ENCODE measurements around the gene KRTAP2-4. TPM values are rescaled to one million over a fixed set of nuclear protein-coding genes. Genes with fewer than 3 reads are reported as not detected.
"Not testable (repeated sequence)": the region's sequence is repeated elsewhere in the genome, so short reads cannot be mapped to it uniquely, and the experiment has no call there.

KRTAP2-4 gene
- total RNA-seq, 1 experiment from 2014 or later, result not detected

DNA sequence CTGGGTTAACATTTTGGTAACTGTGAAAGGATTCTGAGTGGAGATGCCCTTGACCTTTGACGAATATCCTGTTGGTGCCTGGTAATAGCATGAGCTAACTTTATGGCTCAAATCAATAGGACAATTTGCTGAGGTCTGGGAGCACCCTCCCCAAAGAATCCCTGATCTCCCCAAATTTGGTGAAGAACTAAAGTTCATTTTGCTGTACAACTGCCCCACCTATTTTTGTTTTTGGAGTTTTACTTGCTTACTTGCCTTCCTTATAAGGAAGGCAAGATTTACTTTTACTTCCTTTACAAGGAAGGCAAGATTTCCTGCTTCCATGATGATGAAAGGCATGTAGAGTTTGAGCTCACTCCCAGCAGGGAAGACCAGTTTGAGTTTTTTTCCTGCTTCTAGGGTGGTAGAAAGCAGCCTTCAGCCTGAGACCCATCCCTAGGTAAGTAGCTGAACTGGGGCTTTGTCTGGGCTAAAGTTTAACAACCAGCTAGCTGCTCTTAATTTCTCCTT lies 42.3 kb upstream of the KRTAP2-4 start:
- H3K4me1 Mint-ChIP-seq, result peaks cover 37 to 40% of the 10 kb centered on the region in 2 experiments
- no peak overlapping the region for H3K4me2 ChIP-seq (ENCODE audit: insufficient read depth, insufficient read length, low read length)
- no CpG with 5 or more reads among the region's 1 CpG for WGBS (ENCODE audit: extremely low coverage, insufficient read length, low lambda C conversion rate)

GRCh38 chr17:41105347-41105746 lies 39.7 kb upstream of the KRTAP2-4 start, which contains the start of gene KRTAP4-9:
TSS of gene KRTAP4-9 (plus strand) at chr17:41105389. CDS start at chr17:41105389, 0 bp downstream.
- not testable (repeated sequence) for H2BK5ac ChIP-seq (ENCODE audit: insufficient read length, low read length); H2BK12ac ChIP-seq (ENCODE audit: insufficient read length, low read depth, low read length); H4K5ac ChIP-seq (ENCODE audit: insufficient read length, low read depth, low read length); H3K27me3 ChIP-seq (ENCODE audit: insufficient read depth, low read length); H3K27me3 Mint-ChIP-seq (ENCODE audit: low read depth); H4K8ac ChIP-seq (replicated peaks; ENCODE audit: insufficient read length, low read depth, low read length); H3K4me1 ChIP-seq (ENCODE audit: insufficient read depth, low read length); H3K14ac ChIP-seq (ENCODE audit: insufficient read depth, low read length); H4K20me1 ChIP-seq (ENCODE audit: control insufficient read depth, insufficient read depth, insufficient read length); H3K23me2 ChIP-seq (ENCODE audit: insufficient read length, low read depth, low read length, poor library complexity, severe bottlenecking); H3K9me3 ChIP-seq (ENCODE audit: control insufficient read depth, low read depth, low read length); H3T11ph ChIP-seq (ENCODE audit: low read length); H3K4ac ChIP-seq (ENCODE audit: low read depth, low read length); H2BK15ac ChIP-seq (ENCODE audit: low read depth, low read length); H3K79me2 ChIP-seq (ENCODE audit: insufficient read depth, low read length); H3K9ac ChIP-seq (ENCODE audit: extremely low read depth, insufficient read length, low read length); H2BK20ac ChIP-seq (ENCODE audit: low read depth, low read length, poor library complexity, severe bottlenecking); H2AFZ ChIP-seq (ENCODE audit: low read length); DNase-seq; H3K18ac ChIP-seq (ENCODE audit: insufficient read length, low read depth, low read length); H3K56ac ChIP-seq (ENCODE audit: insufficient read length, low read depth, low read length); H3K4me3 Mint-ChIP-seq; H2AK5ac ChIP-seq (ENCODE audit: insufficient read length, low read length); H2BK120ac ChIP-seq (ENCODE audit: low read depth, low read length, poor library complexity, severe bottlenecking); H4K91ac ChIP-seq (ENCODE audit: insufficient read length, low read depth, low read length); H3K23ac ChIP-seq (ENCODE audit: insufficient read length, low read depth, low read length); H3K79me1 ChIP-seq (ENCODE audit: insufficient read depth, low read depth, low read length, poor library complexity, severe bottlenecking); H3K27ac ChIP-seq (ENCODE audit: insufficient read length, low read depth, low read length); H3K4me2 ChIP-seq (ENCODE audit: insufficient read depth, insufficient read length, low read length)
- no CpG with 5 or more reads among the region's 10 CpGs for WGBS (ENCODE audit: extremely low coverage, insufficient read length, low lambda C conversion rate)
- H3K4me1 Mint-ChIP-seq, result peaks cover 51% of the 10 kb centered on the region in 2 experiments
- peak within 1 kb of the TSS; percentile 17 to 89 (median 81); a peak in 4 of 7 replicates for H3K27ac Mint-ChIP-seq
- peaks cover 12 to 15% of the 10 kb centered on the region in 2 experiments for H3K9me3 Mint-ChIP-seq
- H3K36me3 Mint-ChIP-seq (ENCODE audit: insufficient read depth in 1 of 3, low read depth in 3 of 3), result peaks cover 9 to 14% (median 11%) of the 10 kb centered on the region in 3 experiments

More for the DNA sequence above, 42.3 kb upstream of the KRTAP2-4 start:
- no peak overlapping the region for H2AK5ac ChIP-seq (ENCODE audit: insufficient read length, low read length)
- no peak for DNase-seq
- H3K79me2 ChIP-seq (ENCODE audit: insufficient read depth, low read length), result no peaks in the 10 kb centered on the region
- no peaks in the 10 kb centered on the region for H3K23me2 ChIP-seq (ENCODE audit: insufficient read length, low read depth, low read length, poor library complexity, severe bottlenecking)
- H3K27ac Mint-ChIP-seq, result peak overlapping the region in 2 of 3 experiments; percentile 69 to 80; a peak in 4 of 7 replicates
- no peak for TF ChIP-seq CTCF (conservative IDR thresholded peaks at IDR 0.05)
- H3K9me3 ChIP-seq (ENCODE audit: control insufficient read depth, low read depth, low read length), result peaks cover 4% of the 10 kb centered on the region
- no peak overlapping the region for H3K27ac ChIP-seq (ENCODE audit: insufficient read length, low read depth, low read length)
- H2AFZ ChIP-seq (ENCODE audit: low read length), result no peak overlapping the region
- H3T11ph ChIP-seq (ENCODE audit: low read length), result no peak overlapping the region
- H3K14ac ChIP-seq (ENCODE audit: insufficient read depth, low read length), result no peak overlapping the region
- no peak overlapping the region for H2BK12ac ChIP-seq (ENCODE audit: insufficient read length, low read depth, low read length)
- no peak overlapping the region for H4K91ac ChIP-seq (ENCODE audit: insufficient read length, low read depth, low read length)
- no peak overlapping the region for H2BK120ac ChIP-seq (ENCODE audit: low read depth, low read length, poor library complexity, severe bottlenecking)
- H3K9me3 Mint-ChIP-seq, result peaks cover 33% of the 10 kb centered on the region in 2 experiments
- H3K18ac ChIP-seq (ENCODE audit: insufficient read length, low read depth, low read length), result no peak overlapping the region
- no peaks in the 10 kb centered on the region for H3K27me3 Mint-ChIP-seq (ENCODE audit: low read depth)
- no peak overlapping the region for H3K4me3 Mint-ChIP-seq
- H3K9ac ChIP-seq (ENCODE audit: extremely low read depth, insufficient read length, low read length), result no peak overlapping the region
- H2BK15ac ChIP-seq (ENCODE audit: low read depth, low read length), result no peak overlapping the region
- no peaks in the 10 kb centered on the region for H3K79me1 ChIP-seq (ENCODE audit: insufficient read depth, low read depth, low read length, poor library complexity, severe bottlenecking)
- no peak overlapping the region for H3K4ac ChIP-seq (ENCODE audit: low read depth, low read length)
- no peak overlapping the region for H3K23ac ChIP-seq (ENCODE audit: insufficient read length, low read depth, low read length)
- no peaks in the 10 kb centered on the region for H3K27me3 ChIP-seq (ENCODE audit: insufficient read depth, low read length)
- no peak overlapping the region for H2BK5ac ChIP-seq (ENCODE audit: insufficient read length, low read length)
- H3K4me1 ChIP-seq (ENCODE audit: insufficient read depth, low read length), result peaks cover 6% of the 10 kb centered on the region; the same call in 1 of the 2 replicates
- H4K5ac ChIP-seq (ENCODE audit: insufficient read length, low read depth, low read length), result no peak overlapping the region
- H3K56ac ChIP-seq (ENCODE audit: insufficient read length, low read depth, low read length), result no peak overlapping the region
- peaks cover 17 to 31% (median 22%) of the 10 kb centered on the region in 3 experiments for H3K36me3 Mint-ChIP-seq (ENCODE audit: insufficient read depth in 1 of 3, low read depth in 3 of 3)
- H4K20me1 ChIP-seq (ENCODE audit: control insufficient read depth, insufficient read depth, insufficient read length), result no peaks in the 10 kb centered on the region
- no peak overlapping the region for H2BK20ac ChIP-seq (ENCODE audit: low read depth, low read length, poor library complexity, severe bottlenecking)
- H4K8ac ChIP-seq (replicated peaks; ENCODE audit: insufficient read length, low read depth, low read length), result no peak overlapping the region
